Muscle of arm (tissue), 14 donors: ENCODE data around the gene XAGE5. TPM values are rescaled to one million over a fixed set of nuclear protein-coding genes. Genes with fewer than 3 reads are reported as not detected.
"Not testable (repeated sequence)": the region's sequence is repeated elsewhere in the genome, so short reads cannot be mapped to it uniquely, and the experiment has no call there.

ENCODE experiments used
- DNase-seq: peaks from one replicate; pipeline ENCODE4 v3.0.0-alpha.2; 2013
- long read RNA-seq, 11 donors: transcript quantifications; one replicate each; lab custom pipeline, GENCODE V29; 2026
- polyA plus RNA-seq, 12 donors: library from polyadenylated mRNA; unstranded; fragments of 120-200 nt; gene quantifications; one replicate each; pipeline ENCODE4 v1.2.1, GENCODE V29; 2013; ENCODE audit not compliant: insufficient read length in 12 of 12

Gene XAGE5, protein sequence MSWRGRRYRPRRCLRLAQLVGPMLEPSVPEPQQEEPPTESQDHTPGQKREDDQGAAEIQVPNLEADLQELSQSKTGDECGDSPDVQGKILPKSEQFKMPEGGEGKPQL
- polyA plus RNA-seq: not detected
- long read RNA-seq, donor 1: 0 reads
- long read RNA-seq, donor 2: 0 reads
- long read RNA-seq, donor 3: 0 reads
- long read RNA-seq, donor 4: 0 reads
- long read RNA-seq, donor 5: 0 reads
- long read RNA-seq, donor 6: 0 reads
- long read RNA-seq, donor 7, partial matches to known transcripts: 0 of 1 reads
- long read RNA-seq, donor 7, other reads (novel, unspliced or antisense): 0 of 1 reads
- long read RNA-seq, donor 8: 0 reads
- long read RNA-seq, donor 9: 0 reads
- long read RNA-seq, donor 10: 0 reads
- long read RNA-seq, donor 11: 0 reads

DNA sequence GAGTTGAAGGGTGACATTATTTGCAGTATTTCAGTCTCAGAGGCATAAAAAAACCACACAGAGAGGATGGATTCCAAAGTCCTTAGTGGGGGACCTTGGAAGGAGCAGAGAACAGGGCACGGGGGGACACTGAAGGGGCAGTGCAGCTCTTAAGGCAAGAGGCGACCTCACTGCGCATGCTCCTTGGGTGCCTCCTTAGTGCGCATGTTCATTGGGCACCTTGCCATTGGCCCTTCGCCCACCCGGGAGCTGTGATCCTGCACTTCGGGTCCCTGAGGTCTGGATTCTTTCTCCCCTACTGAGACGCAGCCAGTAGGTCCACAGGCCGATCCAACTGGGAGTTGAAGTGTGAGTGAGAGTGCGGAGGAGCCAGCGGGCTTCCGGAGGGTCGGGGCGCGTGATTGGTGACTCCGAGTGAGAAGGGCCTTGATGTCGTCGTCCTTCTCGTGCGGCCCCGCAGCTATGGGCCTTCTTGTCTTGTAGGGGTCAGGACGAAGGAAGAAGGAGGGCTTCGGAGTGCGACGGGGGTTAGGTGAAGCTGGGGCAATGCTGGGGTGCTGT is at the start of gene XAGE5:
Gene XAGE5, plus strand, starts transcription at position 223 of the 561 bp plus-strand sequence. CDS start 1,280 bp downstream, outside the sequence.
- DNase-seq: no peak

- not testable (repeated sequence) for DNase-seq
These were observed 45.1 kb upstream of the XAGE5 start for GRCh38 chrX:52765983-52766382.

- DNase-seq: not testable (repeated sequence)
These were observed 37.6 kb upstream of the XAGE5 start for GRCh38 chrX:52773504-52773903.

GRCh38 chrX:52797327-52797726 is 13.8 kb upstream of the XAGE5 start, which contains the start of gene SPANXN5:
Gene SPANXN5 (minus strand): TSS chrX:52797427. CDS start chrX:52797348, 79 bp downstream.
- not testable (repeated sequence) for DNase-seq

DNA sequence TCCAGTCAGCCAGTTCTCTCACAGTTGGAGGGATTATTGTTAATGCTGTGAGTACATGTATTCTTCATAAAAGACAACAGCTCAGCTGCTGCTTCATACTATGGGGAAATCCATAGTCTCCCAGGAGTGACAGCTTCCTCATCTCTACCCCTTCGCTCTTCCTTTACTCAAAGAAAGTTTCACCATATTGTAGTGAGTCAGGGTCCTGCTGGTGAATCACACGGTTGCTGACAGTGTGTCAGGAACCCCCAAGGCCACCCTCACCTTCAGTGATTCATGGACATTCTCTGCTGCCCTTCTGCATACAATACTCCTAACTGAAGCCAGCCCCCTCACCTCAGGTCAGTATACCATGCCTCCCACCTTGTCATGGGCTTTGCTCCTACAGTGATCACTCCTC is 6.2 kb upstream of the XAGE5 start:
- DNase-seq: not testable (repeated sequence)

- no peak for DNase-seq
These were observed 8.7 kb downstream of the XAGE5 start for GRCh38 chrX:52819788-52820187.

GRCh38 chrX:52821079-52821760 is 10.1 kb downstream of the XAGE5 start:
- no peak for DNase-seq

- DNase-seq: no peak
These were observed 13.5 kb downstream of the XAGE5 start for GRCh38 chrX:52824608-52825007.

DNA sequence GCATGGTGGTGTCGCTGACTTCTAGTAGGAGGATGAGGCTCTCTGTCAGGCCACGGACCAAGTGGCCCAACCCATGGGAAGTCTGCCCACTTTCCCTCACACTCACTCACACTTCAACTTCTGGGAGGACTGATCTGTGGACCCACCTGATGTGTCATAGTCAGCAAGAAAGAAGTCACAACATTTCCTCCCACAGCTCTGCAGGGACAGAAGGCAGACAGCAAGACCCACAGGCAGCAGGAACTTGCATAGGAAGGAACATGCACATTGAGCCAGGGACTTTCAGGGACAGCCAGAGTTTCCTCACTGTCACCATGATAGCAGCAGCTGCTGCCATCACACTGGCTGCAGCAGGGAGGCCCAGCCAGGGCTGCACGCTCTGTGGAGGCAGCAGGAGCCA is 19.5 kb downstream of the XAGE5 start:
- DNase-seq: no peak

DNA sequence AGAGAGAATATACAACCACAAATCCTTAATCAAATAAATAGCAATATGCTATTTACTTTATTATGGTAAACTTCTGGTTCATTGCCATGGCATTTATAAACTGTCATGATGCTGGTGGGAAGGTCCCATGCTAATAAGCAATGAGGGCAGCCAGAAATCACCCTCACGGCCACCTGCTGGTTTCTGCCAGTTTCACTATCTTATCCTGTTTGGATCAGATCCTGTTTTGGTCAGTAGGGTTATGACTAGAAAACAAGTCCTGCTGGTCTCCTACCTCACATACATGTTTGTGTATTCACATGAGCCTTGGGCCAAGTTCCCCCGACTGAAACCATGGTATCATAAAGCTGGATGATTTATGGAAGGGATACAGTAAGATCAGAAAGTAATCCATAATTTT is 28.1 kb downstream of the XAGE5 start:
- no peak for DNase-seq

GRCh38 chrX:52843619-52844018 is 32.5 kb downstream of the XAGE5 start:
- DNase-seq: not testable (repeated sequence)

DNA sequence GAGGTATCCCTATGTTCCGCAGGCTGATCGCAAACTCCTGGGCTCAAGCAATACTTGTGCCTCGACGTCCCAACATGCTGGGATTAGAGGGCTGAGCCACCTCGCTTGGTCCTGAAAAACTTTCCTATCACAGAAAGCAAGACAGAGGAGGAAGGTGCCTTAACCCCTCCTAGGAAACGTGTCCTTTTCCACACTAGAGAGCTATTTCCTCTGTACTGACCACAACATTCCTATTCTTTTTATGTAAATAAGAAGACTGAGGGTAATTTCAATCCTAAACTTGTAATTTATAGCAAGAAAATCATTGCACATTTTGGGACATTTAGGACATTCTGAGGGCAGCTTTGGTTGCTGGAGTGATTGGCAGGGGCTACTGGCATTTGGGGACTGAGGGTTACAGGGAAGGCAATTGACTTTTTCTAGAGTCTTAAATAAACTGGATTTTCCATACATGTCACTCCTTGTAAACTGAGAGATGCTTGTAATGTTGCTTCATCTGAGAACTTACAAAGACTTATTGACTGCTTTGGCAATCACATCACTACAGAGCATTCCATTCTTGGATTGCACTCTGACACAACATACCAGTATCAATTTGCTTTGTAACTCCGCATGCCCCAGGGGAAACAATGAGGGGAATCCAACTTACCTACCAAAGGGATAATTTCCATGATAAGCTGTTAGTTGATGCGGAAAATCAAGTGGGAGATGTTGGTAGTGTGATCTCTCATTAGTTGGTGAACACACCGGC is 41.2 kb downstream of the XAGE5 start:
- DNase-seq: no peak

- not testable (repeated sequence) for DNase-seq
These were observed 46.0 kb downstream of the XAGE5 start for GRCh38 chrX:52856991-52857525.

DNA sequence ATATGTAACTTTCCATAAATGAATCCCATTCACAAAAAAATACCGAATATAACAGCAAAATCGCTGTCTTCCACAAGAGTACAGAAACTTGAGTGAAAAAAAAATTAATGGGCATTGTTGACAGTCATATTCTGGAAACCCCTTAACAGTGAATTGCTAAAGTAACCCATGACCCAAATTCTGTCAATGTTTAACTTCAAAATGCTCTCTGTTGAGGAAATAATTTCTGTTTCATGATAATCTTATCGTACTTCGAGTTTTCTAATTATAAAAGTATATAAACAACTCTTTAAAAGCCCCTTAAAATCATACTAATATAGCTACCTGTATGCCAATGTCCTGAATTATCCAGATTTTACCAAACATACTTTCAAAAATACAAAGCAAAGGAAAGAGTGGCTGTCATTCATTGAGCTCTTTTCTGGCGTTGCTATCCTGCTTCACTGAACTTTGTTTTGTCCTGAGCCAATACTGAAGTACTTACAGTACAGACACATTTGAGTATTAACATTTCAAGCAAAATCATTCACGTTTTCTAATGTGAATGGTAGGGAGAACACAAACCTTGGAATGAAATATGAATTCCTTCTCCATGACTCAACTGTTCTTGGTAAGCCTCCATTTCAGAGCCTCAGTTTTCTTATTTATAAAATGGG is 54.4 kb downstream of the XAGE5 start:
- DNase-seq: no peak

Other genes with a start within 250 kb of the XAGE5 start
- gene SSX7, start 156.4 kb upstream of the XAGE5 start, polyA plus RNA-seq: not detected
- gene SSX2, start 104.1 kb upstream of the XAGE5 start, polyA plus RNA-seq: not detected
- not detected for gene SSX2B, start 60.0 kb upstream of the XAGE5 start, polyA plus RNA-seq
- gene SPANXN5, start 13.9 kb upstream of the XAGE5 start, polyA plus RNA-seq: not detected
- gene XAGE3, start 56.8 kb downstream of the XAGE5 start, polyA plus RNA-seq: under 1 TPM in 2 of 12 donors, not detected in 10; 0.66 to 0.74 TPM
- gene FAM156B, start 86.0 kb downstream of the XAGE5 start, polyA plus RNA-seq: 10 to 100 TPM in 10 of 12 donors, not detected in 2; 11.0 to 19.6 (median 15.3) TPM
- gene FAM156A, start 147.2 kb downstream of the XAGE5 start, polyA plus RNA-seq: 10 to 100 TPM in 11 of 12 donors, not detected in 1; 21.3 to 59.6 (median 26.4) TPM
- 10 to 100 TPM in 4 of 12 donors, 1 to 10 TPM in 7, not detected in 1; 5.9 to 13.3 (median 7.6) TPM for gene GPR173, start 237.5 kb downstream of the XAGE5 start, polyA plus RNA-seq